Astrocyte of the hippocampus (primary cell): ENCODE measurements around the gene RCL1.

Experiments used
- DNase-seq: peaks from one replicate; pipeline ENCODE4 v3.0.0; 2011; ENCODE audit warnings: low read depth, low spot score

The RCL1 gene

GRCh38 chr9:4811824-4812223 is 19.1 kb downstream of the RCL1 start:
- no peak for DNase-seq

DNA sequence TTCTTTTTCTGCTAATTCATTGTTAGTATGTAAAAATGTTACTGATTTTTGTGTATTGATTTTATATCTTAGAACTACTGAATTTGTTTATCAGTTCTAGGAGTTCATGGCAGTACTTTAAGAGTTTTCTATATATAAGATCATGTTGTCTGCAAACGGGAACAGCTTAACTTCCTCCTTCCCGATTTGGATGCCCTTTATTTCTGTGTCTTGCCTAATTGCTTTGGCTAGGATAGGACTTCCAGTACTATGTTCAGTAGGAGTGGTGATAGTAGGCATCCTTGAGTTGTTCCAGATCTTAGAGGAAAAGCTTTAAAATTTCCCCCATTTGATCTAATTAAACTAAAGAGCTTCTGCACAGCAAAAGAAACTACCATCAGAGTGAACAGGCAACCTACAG is 20.1 kb downstream of the RCL1 start:
- DNase-seq, result no peak

DNA sequence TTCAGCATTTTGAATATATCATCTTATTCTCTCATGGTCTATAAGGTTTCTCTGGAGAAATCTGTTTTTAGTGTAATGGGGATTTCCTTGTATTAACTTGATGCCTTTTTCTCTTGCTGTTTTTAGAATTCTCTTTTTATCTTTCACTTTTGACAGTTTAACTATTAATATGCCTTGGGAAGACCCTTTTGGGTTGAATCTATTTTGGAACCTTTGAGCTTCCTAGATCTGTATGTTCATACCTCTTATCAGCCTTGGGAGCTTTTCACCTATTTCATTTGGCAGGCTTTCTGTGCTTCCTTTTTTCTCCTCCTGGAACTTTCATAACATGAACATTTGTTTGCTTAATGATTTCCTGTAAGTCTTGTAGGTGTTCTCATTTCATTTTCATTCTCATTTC is 22.2 kb downstream of the RCL1 start:
- no peak for DNase-seq

DNA sequence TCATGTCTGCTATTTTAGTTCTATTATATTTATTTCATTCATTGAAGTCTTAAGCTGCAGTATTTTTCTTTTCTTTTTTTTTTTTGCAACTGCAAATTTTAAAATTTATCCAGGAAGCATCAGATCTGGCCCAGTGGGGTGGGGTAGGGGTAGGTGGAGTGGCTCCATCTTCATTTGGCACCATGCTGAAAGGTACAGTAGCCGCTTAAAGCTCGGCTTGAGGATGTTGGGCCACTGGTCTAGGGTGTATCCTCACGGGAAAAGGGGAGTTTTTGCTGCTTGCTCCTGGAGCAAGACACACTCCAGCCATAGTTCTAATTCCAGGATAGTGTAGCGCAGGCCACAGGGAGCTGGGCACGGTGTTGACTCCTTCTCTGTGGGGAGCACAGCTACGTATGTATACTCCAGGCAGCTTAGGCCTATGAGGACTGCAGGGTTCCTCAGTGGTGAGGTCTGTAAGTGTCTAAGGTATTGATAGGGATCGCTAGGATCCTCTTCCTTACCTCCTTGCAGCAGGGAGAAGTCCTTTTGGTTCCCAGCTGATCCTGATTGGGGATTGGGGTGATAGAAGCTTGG is 22.7 kb downstream of the RCL1 start:
- DNase-seq, result no peak

DNA sequence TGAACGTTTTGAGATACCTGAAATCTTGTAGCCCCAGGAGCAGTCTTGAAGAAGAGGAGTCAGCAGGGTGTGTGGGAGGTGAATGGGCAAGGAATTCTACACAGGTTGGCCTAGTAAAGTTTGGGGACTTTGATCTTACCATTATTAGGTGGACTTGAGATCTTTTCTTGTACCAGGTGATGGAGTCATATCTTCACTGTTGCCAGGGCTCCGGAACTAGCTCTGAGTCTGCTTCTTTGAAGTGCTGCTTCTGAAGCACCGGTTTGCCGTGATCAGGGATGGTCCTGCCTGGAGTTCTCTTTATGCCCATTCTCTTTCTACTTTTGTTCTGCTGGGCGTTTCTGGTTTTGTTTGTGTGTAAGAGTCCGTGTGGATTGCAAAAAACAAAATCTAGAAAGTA is 27.4 kb downstream of the RCL1 start:
- DNase-seq, result no peak

DNA sequence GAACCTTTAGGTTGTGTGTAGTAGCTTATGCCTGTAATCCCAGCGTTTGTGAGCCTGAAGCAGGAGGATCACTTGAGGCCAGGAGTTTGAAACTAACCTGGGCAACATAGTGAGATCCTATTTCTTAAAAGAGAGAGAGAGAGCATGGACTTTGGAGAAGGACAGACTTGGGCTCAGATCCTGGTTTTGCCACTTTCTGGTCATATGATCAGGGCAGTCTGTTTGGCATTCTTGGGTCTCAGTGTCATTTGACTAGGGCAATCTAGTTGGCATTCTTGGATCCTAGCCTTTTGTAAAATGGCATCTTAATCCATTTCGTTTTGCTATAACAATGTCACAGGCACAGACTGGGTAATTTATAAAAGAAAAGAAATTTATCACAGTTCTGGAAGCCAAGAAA is 28.4 kb downstream of the RCL1 start:
- no peak for DNase-seq

GRCh38 chr9:4822057-4822456 is 29.3 kb downstream of the RCL1 start:
- DNase-seq, result no peak

DNA sequence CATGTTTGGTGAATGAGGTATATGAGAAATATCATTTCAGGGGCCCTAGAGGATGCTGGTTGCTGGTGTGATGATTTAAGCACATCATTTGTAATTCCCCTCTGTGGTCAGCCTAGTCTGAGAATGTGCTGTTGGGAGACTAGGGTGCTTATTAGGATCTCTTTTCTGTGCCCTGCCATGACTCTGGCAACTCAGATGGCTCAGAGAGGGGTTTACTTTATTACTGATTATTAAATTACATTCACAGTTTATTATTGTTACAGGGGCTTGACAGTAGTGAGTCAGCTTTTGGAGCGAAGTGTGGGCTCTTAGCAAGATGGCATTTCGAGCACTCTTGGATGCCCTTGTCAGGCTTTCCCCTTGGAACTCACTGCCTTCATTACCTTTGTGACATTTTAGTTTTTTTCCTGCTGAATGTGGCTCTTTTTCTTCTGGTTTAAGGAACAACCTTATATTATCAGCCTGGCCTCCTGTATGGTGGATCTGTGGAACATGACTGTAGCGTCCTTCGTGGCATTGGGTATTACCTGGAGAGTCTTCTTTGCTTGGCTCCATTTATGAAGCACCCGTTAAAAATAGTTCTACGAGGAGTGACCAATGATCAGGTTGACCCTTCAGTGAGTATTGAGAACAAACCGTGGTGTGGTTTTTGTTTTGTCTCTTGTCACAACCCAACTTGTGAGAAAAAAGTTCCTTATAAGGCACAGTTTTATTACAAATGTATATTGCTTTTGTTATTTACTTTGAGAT is 33.8 kb downstream of the RCL1 start:
- DNase-seq, result peak; percentile 42

GRCh38 chr9:4827224-4827623 is 34.5 kb downstream of the RCL1 start:
- DNase-seq, result no peak

DNA sequence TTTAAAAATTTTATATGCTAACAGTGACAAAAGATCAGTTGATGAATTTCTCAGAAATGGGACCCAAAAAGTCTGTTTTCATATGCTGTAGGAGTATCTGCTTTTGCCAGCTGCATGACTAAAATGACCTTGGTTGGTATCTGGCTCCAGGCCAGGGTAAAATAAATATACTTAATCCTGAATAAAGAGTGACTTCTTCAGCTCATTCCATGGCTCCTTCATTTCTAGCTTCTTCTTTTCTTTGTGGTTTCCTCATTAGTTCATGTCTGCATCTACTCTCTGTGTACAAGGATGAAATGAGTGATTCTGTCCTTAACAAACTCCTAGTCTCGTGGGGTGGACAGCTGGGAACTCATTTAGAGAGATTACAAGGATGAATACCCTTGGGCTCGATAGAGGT is 36.0 kb downstream of the RCL1 start:
- DNase-seq, result peak; percentile 49

GRCh38 chr9:4829969-4830368 is 37.2 kb downstream of the RCL1 start:
- no peak for DNase-seq

GRCh38 chr9:4830699-4831098 is 38.0 kb downstream of the RCL1 start:
- no peak for DNase-seq

DNA sequence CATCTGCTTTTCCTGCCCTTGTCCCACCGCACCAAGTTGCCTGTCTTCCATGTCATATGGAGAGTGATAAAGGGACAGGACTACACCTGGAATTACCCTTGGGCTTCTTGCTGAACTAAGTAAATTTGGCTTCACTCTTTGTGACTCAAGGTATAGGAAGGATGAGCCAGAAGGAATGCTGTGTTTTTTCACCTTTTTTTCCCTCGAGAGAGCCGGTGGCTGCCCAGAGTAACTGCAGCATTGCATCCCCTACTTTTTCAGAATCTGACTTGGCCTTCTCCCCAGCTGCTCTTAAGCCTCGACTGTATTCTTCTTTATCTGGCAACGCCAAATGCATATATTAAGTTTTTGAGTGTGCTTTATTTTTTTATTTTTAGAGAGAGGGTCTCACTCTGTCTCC is 38.4 kb downstream of the RCL1 start:
- DNase-seq, result no peak

DNA sequence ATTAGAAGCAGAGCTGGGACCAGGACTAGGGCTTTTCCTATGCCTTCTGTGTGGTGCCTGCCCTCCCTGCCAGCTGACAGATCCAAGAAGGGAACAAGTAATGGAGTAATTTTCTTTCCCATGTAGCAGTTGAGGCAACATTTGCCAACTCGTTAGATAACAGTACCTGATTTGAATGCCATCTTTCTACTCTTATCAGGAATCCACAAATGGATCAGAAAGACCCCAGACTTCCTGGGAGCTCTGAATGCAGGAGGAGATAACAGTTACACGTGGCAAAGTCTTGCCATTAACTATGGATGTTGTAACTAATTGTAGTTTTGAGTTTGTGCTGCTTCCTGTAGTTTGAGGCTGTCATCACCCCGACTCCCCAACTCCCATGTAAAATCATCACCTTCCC is 39.2 kb downstream of the RCL1 start:
- DNase-seq, result no peak

- DNase-seq, result peak; percentile 95
Measured at GRCh38 chr9:4832786-4833579, 40.2 kb downstream of the RCL1 start.

GRCh38 chr9:4833781-4834560 is 41.2 kb downstream of the RCL1 start:
- DNase-seq, result no peak

DNA sequence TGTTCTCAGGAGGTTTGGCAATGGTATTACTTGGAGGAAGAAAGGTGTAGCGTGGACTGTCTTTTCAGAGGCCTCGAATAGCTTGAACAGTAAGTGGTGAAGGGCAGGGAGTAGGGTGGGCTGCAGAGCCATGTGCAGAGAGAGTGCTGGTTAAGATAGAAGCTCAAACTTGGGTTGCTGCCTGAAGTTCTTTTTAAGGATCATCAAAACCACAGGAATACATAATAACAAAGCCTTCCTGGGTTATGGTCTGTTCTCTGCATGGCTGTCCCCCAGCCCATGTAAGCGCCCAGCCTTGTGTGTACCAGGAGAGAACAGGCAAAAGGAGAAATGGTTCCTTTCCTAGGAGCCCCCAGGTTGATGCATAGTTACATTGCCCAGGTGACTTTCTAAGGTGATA is 43.9 kb downstream of the RCL1 start:
- DNase-seq, result peak; percentile 63

- DNase-seq, result peak; percentile 93
Measured at GRCh38 chr9:4837261-4838188, 44.8 kb downstream of the RCL1 start.

DNA sequence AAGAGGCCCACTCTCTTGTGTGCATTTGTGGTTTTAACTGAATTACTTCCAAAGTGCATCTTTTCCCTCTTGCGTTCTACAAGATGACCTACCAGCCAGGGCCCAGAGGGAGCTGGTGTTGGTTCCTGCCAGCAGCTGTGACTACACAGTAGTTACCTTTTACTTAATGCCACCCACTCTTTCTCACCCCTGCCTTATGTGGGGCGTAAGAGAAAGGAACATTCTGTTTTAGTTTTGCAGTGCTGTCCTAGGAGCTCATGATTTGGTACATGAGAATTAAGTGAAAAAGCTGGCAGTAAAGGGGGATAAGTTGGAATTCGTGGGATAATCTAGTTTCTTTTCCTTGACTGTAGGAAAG is 45.4 kb downstream of the RCL1 start:
- DNase-seq, result no peak

- no peak for DNase-seq
Measured at GRCh38 chr9:4839470-4839912, 46.7 kb downstream of the RCL1 start.

DNA sequence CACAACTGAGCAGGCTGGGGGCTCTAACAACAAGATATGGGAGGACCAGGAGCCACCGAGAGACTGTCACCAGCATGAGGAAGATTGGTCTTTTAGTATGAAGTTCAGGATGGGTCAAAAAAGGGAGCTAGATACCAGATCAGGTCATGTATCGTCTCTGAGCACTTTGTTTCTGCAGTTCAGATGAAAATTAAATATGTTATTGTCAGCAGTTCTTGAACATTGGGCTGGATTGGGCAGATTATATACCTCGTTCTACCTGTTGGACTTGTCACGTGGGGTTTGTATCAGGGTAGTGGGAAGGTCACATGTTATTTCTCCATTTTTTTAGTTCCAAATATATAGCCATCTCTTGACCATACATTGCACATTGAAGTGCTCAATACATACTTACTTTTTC is 47.3 kb downstream of the RCL1 start:
- no peak for DNase-seq
